AG08396 (cell line): ENCODE data around the gene PIEZO2.

Source experiments
- DNase-seq: peaks from one replicate; pipeline ENCODE4 v3.0.0; 2012; ENCODE audit warnings: low spot score, mixed read lengths

PIEZO2 gene

DNA sequence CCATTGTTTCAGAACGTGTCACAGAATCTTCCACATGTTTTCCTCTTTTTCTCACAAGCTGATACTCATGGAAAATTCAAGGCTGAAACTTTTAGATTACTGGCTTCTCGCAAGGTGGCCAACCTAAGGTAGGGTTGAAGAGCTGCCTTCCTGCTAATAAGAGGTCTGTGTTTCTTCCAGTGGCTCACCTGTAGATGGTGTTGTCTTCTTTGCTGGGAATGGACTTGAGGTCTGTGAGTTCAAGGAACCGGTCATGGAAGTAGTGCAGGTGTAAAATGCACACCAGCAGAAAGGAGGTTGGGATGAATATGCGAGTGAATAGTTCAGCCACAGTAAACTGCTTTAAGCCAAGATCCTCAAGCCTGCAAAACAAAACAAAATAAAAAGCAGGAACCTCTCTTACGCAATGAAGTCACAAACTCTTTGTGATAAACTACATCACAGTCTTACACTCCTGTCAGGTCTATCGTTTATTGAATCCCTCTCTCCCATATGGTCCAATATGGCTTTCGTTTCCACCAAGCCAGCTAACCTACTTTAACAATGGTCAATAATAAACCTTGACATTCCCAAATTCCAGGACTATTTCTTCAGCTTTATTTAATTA lies 364.7 kb downstream of the PIEZO2 start:
- no peak for DNase-seq

DNA sequence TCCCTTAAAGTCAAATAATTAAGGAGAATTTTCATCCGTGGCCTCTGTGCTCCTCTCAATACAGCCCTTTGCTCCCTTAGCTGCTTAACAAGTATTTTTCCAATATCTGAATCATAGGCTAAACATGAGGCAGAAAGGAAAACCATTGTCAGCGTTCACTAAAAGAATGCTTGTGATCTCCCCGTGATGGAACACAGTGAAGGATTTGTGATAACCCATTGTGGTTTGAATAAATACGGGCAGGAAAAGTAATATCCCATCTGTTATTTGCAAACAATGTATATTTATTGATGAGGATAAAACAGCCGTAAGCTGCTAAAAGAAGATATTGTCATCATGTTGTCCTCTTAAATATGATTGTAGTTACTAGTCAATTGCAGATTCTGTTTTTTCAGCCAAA lies 365.4 kb downstream of the PIEZO2 start:
- no peak for DNase-seq

DNA sequence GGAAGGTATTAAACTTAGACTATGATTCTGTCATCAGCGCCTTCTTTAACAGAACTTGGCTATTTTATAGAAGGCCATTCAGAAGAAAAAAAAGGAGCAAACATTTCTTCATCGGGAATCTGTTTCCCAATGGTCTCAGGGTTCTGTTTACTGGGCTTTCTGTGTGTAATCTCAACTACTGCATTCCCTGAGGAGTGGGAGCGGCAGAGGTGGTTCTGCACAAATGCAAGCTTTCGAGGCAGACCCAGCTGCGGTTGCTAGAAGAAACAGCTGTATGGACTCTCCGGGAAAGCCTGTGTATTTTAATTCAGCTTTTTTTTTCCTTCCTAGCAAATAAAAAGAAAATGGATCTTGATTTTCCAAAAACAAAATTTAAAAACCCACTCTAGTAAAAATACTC lies 372.9 kb downstream of the PIEZO2 start:
- no peak for DNase-seq

DNA sequence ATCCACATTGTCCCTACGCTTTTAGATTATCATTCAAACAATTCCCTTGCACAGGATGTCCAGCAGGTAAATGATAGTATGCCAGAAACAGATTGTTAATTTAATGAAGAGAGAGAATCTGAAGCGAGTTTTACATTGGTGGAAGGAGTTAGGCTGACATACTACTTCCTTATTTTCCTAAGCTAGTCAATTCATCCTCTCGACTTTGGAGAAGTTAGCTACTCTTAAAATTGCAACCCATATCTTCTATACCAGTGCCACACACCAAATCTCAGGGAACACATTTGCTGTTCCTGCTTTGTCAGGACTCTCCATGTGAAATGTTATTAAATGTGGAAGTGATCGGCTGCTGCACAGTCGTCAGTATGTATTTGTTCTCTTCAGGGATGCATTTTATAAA lies 374.3 kb downstream of the PIEZO2 start:
- no peak for DNase-seq

DNA sequence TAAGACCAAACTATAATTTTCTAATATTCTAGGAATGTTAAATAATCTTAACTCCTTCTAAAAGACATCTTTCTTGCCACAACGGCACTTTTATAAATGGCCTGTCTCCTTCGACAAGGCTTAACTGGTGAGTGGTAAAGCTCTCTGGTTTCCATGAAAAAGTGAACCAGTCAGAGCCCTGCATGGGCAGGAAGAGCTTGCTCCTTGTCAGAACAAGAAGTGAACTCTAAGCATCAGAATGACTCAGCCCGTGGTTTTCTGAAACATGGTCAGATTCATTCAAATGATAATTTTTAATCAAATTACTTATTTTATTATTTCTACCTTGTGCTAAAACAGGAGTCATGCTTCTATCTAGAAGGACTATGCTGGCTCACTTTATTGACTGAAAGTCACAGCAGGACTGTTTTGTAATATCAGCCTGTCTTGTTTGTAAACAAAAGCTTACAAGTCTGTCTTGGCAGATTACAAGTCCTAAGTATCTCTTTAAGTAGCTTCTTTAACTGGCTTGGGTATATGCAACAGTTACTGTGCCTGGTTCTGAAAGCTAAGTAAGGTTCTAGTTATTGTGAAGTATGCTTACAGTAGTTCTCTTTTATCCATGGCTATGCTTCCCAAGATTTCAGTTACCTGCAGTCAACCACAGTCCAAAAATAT lies 378.2 kb downstream of the PIEZO2 start:
- DNase-seq: no peak

DNA sequence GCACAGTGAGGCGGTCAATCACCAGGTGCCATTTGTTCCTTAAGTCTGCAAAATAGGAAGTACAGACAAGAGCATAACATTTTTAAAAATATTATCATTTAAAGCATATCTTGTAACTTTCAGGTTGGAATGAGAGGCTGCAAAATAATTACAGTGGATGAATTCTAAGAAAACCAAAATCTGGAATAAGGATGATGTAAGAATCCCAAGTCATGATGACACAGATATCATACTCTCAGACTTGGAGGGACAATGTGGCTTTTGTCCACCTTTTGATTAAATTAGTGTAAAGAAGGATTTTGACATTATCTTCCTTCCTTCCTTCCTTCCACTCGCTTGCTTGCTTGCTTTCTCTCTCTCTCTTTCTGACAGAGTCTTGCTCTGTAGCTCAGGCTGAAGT lies 379.1 kb downstream of the PIEZO2 start:
- DNase-seq: no peak

DNA sequence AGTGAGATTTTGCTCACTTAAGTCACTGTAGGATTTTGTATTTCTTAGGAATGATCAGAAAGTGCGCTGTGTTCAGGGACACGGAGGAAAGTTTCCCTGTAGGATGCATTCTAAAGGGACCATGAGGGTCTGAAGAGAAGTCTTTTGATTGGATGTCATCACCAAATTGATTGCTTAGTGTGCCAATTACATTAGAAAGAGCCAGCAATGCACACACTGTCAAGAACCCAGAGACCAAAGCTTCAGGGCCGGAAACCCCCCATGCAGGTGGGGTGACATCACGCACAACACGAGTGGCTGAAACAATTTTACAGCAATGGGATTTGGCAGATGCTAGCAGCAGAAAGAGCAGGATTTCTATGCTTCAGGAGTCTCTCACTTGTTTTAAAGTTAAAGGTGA lies 381.1 kb downstream of the PIEZO2 start:
- DNase-seq: no peak

DNA sequence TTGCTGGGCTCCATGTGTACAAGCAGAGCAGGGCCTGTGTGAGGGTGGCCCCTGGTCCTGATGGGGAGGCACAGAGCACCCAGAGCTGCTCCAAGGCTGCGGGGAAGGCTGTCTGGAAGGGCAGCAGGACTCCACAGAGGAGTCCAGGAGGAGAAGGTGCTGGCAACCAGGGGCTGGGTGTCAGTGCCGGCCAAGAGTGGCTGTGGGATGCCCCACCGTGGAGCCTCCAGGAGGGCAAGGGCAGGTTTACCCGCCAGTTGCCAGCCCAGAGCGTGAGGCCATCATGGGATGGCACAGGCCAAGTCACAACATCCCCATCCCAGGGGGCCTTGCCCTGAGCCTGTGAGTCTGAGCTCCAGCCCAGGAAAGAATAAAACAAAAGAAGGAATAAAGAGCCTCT lies 381.7 kb downstream of the PIEZO2 start:
- no peak for DNase-seq

DNA sequence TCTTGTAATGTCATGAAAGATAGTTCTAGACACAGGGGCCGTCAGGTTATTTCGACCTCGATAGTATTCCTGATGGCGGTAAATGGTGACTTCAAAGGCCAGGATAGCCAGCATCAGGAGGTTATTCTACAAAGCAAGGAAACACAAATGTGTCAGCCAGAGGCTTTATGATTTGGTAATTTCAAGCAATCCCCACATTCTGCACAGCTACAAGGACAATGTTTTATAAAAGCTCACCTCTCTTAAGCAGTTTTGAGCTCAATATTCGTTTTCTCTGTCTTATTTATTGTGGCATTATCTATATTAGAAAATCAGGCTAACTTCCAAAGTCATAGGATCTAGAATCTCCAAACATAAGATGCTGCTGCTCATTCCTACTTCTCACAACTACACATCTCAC lies 388.4 kb downstream of the PIEZO2 start:
- no peak for DNase-seq

DNA sequence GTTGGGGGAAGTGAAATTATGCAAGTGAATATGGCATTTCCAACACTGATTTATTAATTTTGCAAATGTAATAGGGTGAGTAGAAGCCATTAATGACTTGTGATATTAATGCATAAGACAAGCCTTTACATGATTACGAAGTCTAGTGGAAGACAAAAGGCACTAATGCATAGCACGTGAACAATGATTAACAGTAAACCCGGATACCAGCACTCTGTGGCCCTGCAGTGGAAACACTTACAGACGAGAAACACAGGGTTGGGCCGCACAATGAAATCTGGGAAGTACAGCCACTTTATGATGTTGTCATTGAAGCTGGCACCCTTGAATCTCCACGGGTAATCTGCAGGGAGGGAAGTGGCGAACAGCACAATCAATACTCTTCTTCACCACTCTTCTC lies 390.1 kb downstream of the PIEZO2 start:
- DNase-seq: no peak

DNA sequence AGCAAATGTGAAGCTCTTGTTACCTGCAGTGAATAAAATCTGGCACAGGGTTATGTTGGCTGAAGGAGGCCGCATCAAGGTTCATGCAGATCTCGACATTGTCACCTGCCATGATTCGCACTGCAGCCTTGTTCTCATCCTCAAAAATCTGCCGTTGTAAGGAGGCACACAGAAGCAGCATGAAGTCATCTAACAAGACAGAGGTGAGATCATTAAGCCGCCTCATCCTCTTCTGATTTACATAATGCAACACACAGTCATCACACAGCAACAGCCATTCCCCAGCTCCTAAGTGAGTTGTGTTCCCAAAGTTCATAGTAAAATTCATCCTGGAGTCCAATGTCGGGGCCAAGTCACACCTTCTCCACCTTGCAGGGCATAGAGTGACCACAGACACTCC lies 391.4 kb downstream of the PIEZO2 start:
- no peak for DNase-seq

DNA sequence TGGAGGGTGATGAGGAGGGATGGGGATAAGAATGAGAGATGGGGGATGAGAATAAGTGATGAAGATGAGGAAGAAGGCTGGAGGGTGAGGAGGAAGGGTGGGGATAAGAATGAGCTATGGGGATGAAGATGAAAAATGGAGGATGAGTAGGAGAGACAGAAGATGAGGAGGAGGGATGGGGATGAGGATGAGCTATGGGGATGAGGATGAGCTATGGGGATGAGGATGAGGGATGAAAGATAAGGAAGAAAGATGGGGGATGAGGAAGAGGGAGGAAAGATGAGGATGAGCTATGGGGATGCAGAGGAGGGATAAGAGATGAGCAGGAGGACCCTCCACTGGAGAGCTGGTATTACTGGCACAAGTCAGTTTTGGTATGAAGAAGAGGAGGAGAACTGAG lies 392.0 kb downstream of the PIEZO2 start:
- DNase-seq: no peak

DNA sequence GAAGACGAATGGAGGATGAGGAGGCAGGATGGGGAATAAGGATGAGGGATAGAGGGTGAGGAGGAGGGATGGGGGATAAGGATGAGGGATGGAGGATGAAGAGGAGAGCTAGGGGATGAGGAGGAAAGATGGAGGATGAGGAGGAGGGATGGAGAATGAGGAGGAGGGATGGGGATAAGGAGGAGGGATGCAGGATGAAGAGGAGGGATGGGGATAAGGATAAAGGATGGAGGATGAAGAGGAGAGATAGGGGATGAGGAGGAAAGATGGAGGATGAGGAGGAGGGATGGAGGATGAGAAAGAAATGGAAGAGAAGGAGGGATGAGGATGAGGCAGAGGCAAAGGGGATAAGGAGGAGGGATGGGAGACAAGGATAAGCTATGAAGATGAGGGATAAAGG lies 393.5 kb downstream of the PIEZO2 start:
- DNase-seq: no peak

DNA sequence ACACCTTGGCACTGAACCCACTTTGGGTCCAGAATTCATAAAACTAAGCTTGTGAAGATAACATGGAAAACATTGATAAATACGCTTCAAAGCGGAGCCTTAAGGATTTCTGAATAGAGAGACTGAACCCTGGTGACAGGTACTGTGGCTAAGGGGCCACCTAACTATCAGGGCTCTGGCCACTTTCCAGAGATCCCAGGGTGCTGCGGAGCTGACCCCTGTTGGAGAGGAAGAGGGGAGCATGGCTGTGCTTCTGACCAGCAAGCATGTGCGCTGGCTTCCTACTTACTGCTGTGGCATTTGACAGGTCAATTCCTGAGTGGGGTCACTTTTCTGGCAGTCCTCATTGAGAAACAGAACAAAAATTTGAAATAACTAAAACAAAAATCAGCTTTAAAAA lies 395.2 kb downstream of the PIEZO2 start:
- DNase-seq: no peak

DNA sequence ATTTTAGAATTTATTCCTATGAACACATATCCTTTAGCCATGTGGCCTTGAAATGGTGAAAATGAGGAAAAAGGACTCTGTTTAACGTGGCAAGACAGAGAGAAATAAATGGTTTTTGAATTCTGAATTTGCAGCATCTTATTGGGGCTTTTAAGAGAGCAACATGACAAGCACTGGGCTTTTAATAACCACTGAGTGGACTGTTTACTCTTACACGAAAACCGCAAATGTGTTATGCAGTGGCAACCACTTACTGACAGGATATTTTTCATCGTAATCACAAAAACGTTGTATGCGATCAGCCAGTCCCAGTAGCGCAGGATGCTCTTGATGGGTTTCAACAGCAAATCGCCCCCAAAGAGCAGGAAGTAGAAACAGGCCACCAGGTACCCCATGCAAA lies 397.0 kb downstream of the PIEZO2 start:
- no peak for DNase-seq

DNA sequence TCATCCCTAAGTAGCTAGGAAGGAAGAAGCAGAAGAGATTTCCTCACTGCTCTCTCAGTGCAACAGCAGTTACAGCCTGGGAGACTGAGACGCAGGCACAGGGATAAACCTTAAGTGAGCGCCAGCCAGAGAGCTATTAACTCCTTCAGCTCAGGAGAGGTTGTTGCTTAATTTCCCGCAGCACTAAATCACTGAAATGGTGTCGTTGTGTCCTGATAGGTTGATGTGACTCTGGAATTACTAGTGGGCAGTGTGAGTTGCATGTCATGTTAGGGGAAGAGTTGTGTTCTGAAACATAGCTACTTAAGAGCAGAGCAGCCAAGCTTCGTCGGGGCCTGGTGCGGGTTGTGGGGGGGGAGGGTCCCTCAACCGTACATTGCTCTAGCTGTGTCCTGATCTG lies 397.7 kb downstream of the PIEZO2 start:
- DNase-seq: no peak

DNA sequence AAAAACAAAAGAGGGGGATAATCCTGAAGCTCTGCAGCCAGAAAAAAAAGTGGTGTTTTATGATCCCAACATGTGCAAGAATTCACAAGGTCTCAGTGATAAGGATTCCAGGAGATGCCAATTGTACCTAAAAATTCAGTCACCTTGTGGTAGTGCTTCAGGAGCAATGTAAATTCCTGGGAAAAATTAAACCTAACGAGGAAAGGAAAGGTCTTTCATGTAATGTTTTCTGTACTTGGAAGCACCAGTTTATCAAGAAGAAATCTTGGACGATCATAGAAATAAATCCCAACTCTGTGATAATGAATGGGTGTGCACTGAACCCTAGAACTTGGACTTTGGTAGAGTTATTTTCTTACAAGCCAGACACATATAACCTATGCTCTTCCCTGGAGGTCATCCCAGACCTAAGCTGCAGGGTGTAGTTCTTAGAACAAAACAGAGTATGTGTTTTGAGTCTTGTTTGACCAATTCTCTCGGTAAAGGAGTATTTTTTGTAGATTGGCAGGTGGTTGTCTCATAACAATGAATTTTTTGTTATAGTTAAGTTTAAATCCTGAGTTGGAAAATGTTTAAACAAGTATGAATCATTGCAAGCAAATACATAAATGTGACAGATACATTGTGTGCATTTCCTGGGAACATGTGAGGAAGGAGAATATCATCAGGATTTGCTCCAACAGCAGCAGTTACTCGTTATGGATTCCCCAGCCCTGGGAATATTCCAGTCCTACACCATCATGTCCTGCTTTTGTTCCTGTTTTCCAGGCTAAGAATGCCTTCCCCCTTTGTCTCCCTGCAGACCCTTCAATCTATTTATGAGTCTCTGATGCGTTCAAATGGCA lies 399.0 kb downstream of the PIEZO2 start:
- DNase-seq: no peak

DNA sequence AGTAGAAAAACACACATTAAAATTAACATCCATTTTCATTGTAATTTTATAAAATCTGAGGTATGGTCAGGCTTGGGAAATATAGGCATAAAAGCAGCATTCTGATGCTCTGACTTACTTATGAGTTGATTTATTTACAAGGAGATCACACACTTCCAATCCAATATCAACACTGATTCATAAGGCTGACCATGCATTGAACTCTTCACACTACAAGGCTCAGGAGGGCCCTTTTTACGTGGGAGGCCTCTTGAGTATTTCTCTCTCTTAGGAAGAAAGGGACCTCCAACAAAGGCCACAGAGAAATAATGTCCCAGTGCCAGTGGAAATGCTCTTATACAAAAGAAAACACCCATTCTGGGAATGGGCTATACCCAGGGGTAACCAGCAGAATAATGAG lies 400.7 kb downstream of the PIEZO2 start:
- no peak for DNase-seq

DNA sequence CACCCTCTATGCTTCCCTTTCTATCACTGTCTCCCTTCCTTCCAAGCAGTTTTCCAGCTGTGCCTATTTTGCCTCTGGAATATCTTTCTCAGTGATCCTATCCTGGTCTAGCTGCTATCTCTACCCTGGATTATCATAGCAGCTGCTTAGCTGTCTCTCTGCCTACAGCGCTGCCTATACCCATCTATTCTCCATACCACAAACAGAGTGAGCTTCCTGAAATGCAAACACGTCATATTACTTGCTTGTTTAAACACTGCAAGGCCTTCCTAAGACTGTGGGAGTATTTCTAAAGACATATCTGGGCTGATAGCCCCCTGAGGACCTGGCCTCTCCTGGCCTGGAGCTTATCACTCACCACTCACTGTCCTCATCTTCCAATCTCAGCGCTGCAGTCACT lies 403.4 kb downstream of the PIEZO2 start:
- no peak for DNase-seq

DNA sequence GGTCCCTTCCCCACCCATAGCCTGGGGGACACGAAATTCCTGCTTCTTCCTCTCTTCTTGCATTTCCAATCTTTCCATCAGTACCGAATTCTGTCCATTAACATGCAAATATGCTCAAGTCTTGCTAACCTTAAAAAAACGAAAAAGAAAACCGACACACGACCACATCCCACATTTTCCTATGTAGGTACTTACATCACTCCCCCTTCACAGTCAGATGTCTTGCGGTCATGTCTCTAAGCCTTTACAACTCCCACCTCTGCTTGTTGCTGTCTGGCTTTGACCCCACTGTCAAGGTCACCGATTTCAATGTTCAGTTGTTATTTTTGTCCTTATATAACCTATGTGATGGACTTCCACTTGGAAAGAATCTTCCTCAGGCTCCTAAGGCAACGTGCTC lies 404.1 kb downstream of the PIEZO2 start:
- no peak for DNase-seq

DNA sequence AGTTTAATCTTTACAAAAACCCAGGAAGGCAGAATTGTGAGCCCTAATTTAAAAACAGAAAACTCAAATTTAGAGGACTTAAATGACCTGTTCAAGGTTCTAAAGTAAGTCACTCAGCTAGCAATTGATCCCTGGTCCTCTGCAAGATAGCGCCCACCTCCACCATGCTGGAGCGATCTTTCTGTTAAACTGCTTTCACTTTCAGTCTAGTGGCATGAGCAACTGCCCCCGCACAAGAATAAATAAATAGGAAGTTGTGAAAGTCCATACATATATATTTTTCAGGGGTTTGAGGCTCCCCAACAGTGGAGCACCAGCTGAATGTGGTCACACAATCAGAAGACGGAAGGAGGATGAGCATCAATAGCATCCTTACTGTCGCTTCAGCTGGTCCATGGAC lies 405.6 kb downstream of the PIEZO2 start:
- DNase-seq: no peak

DNA sequence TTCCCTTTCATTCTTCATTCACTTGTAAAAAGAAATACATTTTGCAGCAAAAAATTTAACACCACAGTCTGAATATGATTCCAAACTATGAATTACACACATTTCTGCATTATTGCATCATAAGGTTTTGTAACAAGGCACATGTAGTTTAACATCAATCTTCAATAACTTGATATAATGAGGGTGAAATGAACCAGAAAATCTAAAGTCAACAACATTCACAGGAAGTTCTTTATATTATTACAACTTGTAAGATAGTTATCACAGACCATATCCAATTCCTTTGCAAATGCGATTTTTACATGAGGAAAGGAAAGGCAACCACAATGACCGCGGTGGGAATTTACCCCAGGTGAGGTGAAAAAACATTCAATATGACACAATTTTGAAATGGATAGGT lies 410.2 kb downstream of the PIEZO2 start:
- DNase-seq: no peak

DNA sequence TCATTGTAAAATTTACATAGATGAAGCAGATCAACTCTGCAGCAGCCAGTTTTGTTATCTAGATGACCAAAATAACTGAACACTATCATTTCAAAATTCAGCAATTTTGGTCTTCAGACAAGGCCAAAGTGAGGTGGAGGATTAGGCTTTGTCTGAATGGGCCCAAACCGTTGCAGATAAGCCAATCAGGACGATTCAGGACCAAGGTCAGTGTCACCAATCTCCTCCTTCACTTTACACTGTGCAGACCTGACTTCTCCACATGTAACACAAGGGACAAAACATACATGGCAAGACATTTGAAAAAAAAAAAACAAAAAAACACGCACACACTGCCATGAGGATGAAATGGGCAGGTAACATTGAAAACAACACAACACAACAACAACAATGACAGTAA lies 412.4 kb downstream of the PIEZO2 start:
- DNase-seq: no peak

DNA sequence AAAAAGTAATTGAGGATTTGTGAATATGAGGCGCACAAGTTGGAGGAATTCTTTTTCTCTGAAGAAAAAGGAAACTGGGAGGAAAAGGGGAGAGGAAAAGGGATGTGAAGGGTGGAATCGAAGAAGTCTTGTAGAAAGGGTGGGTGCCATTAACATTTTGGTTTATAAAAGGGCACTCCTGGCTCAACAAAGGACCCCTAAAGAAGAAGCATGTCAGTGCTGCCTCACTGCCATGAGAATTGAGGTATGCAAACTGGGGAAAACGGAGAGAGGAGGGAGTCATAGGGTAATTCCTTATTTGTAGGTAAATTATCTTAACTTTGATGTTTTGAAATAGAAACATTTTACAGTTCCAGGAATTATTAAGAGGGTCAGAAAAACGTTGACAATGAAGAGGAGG lies 416.4 kb downstream of the PIEZO2 start:
- DNase-seq: no peak
